Activated naive CD4-positive, alpha-beta T cell treated with anti-CD3 and anti-CD28 coated beads, Interleukin-2, amount 50 U/mL, for 72 hours (primary cell): Measurements from ENCODE around the gene NKIRAS1. TPM values are rescaled to one million over a fixed set of nuclear protein-coding genes. Genes with fewer than 3 reads are reported as not detected.
"Not testable (repeated sequence)": the region's sequence is repeated elsewhere in the genome, so short reads cannot be mapped to it uniquely, and the experiment has no call there.

Source experiments
- ATAC-seq, 2 donors: fragments of 150-1000 bp; cut with Tn5 transposase; 2 replicates each; pipeline ENCODE4 v1.10.0; 2021; ENCODE audit warnings: mild to moderate bottlenecking in 2 of 2, moderate library complexity in 2 of 2
- DNase-seq, 2 donors: peaks; one replicate each; pipeline ENCODE4 v3.0.0; 2021 to 2022; ENCODE audit warnings: low spot score in 2 of 2
- H3K27ac Mint-ChIP-seq, 2 donors: one replicate each; pipeline ENCODE4 v1.8.0; 2022; ENCODE audit warnings: mild to moderate bottlenecking in 2 of 2, mixed read lengths in 2 of 2
- H3K36me3 Mint-ChIP-seq, 2 donors: one replicate each; pipeline ENCODE4 v1.8.0; 2022; ENCODE audit warnings: mixed read lengths in 2 of 2
- H3K9me3 Mint-ChIP-seq, 2 donors: one replicate each; pipeline ENCODE4 v1.8.0; 2022; ENCODE audit warnings: mixed read lengths in 2 of 2
- total RNA-seq, 2 donors: library from RNA; stranded (reverse); gene quantifications; one replicate each; pipeline ENCODE4 v1.2.3, GENCODE V29; 2022

Gene NKIRAS1
- total RNA-seq, 2 donors from 2014 or later, result 2.4 to 7.4 TPM

GRCh38 chr3:23888617-23889228, 28.1 kb downstream of the NKIRAS1 start:
- DNase-seq (no peak), ATAC-seq (no peak)
- Mint-ChIP-seq H3K27ac (no peak overlapping the region), H3K9me3 (no peaks in the 10 kb centered on the region), H3K36me3 (no peaks in the 10 kb centered on the region)

- no peak for ATAC-seq
- no peak for DNase-seq
- H3K27ac Mint-ChIP-seq, result peak overlapping the region in 1 of 2 donors; percentile 80
- no peaks in the 10 kb centered on the region for H3K9me3 Mint-ChIP-seq
- H3K36me3 Mint-ChIP-seq, result peaks cover 8 to 10% of the 10 kb centered on the region in 2 donors
Measured at GRCh38 chr3:23886311-23886710, 30.5 kb downstream of the NKIRAS1 start.

GRCh38 chr3:23885210-23885609, 31.6 kb downstream of the NKIRAS1 start:
- H3K36me3 Mint-ChIP-seq, result peaks cover 8 to 12% of the 10 kb centered on the region in 2 donors
- H3K27ac Mint-ChIP-seq, result no peak overlapping the region
- ATAC-seq, result no peak
- H3K9me3 Mint-ChIP-seq, result no peaks in the 10 kb centered on the region
- DNase-seq, result no peak

- DNase-seq (no peak), ATAC-seq (no peak)
- H3K9me3 Mint-ChIP-seq, result no peaks in the 10 kb centered on the region
- H3K36me3 Mint-ChIP-seq, result peaks cover 8 to 15% of the 10 kb centered on the region in 2 donors
- no peak overlapping the region for H3K27ac Mint-ChIP-seq
Measured at GRCh38 chr3:23884481-23884880, 32.3 kb downstream of the NKIRAS1 start.

GRCh38 chr3:23882487-23882918, 34.3 kb downstream of the NKIRAS1 start:
- ATAC-seq, result no peak

GRCh38 chr3:23881993-23882392, 34.8 kb downstream of the NKIRAS1 start:
- H3K36me3 Mint-ChIP-seq, result peaks cover 8 to 21% of the 10 kb centered on the region in 2 donors
- not testable (repeated sequence) for DNase-seq, H3K9me3 Mint-ChIP-seq, H3K27ac Mint-ChIP-seq, ATAC-seq

More at GRCh38 chr3:23882487-23882918, 34.3 kb downstream of the NKIRAS1 start:
- DNase-seq, result no peak
- peaks cover 8 to 21% of the 10 kb centered on the region in 2 donors for H3K36me3 Mint-ChIP-seq
- H3K9me3 Mint-ChIP-seq, result no peaks in the 10 kb centered on the region
- H3K27ac Mint-ChIP-seq, result no peak overlapping the region

GRCh38 chr3:23880703-23881339, 36.0 kb downstream of the NKIRAS1 start:
- Mint-ChIP-seq H3K36me3 (peaks cover 8 to 21% of the 10 kb centered on the region in 2 donors), H3K27ac (no peak overlapping the region), H3K9me3 (no peaks in the 10 kb centered on the region)
- ATAC-seq (no peak), DNase-seq (no peak)

- no peak for ATAC-seq
- no peaks in the 10 kb centered on the region for H3K9me3 Mint-ChIP-seq
- DNase-seq, result no peak
Measured at GRCh38 chr3:23879485-23879884, 37.3 kb downstream of the NKIRAS1 start.

GRCh38 chr3:23877329-23877980, 39.3 kb downstream of the NKIRAS1 start:
- DNase-seq (no peak), ATAC-seq (no peak)
- Mint-ChIP-seq H3K36me3 (peaks cover 8 to 21% of the 10 kb centered on the region in 2 donors), H3K27ac (peak overlapping the region in 1 of 2 donors; percentile 32), H3K9me3 (no peaks in the 10 kb centered on the region)

More at GRCh38 chr3:23879485-23879884, 37.3 kb downstream of the NKIRAS1 start:
- Mint-ChIP-seq H3K27ac (peak overlapping the region in 1 of 2 donors; percentile 9), H3K36me3 (peaks cover 8 to 21% of the 10 kb centered on the region in 2 donors)

GRCh38 chr3:23876923-23877322, 39.9 kb downstream of the NKIRAS1 start:
- no peak for ATAC-seq

GRCh38 chr3:23875113-23875725, 41.6 kb downstream of the NKIRAS1 start:
- DNase-seq, result no peak
- no peak for ATAC-seq
- peaks cover 0 to 9% of the 10 kb centered on the region in 2 donors for H3K36me3 Mint-ChIP-seq
- H3K9me3 Mint-ChIP-seq, result no peaks in the 10 kb centered on the region
- peak overlapping the region in 1 of 2 donors; percentile 11 for H3K27ac Mint-ChIP-seq

More at GRCh38 chr3:23876923-23877322, 39.9 kb downstream of the NKIRAS1 start:
- Mint-ChIP-seq H3K9me3 (no peaks in the 10 kb centered on the region), H3K36me3 (peaks cover 4 to 17% of the 10 kb centered on the region in 2 donors), H3K27ac (no peak overlapping the region)
- DNase-seq, result no peak

GRCh38 chr3:23874359-23875112, 42.3 kb downstream of the NKIRAS1 start:
- Mint-ChIP-seq H3K27ac (peak overlapping the region in 1 of 2 donors; percentile 11), H3K36me3 (peaks cover 0 to 7% of the 10 kb centered on the region in 2 donors), H3K9me3 (no peaks in the 10 kb centered on the region)
- DNase-seq, result no peak
- ATAC-seq, result no peak

- ATAC-seq (no peak), DNase-seq (no peak)
- H3K9me3 Mint-ChIP-seq, result no peaks in the 10 kb centered on the region
- no peak overlapping the region for H3K27ac Mint-ChIP-seq
- peaks cover 0 to 1% of the 10 kb centered on the region in 2 donors for H3K36me3 Mint-ChIP-seq
Measured at GRCh38 chr3:23873941-23874340, 42.8 kb downstream of the NKIRAS1 start.

GRCh38 chr3:23872330-23872729, 44.5 kb downstream of the NKIRAS1 start:
- DNase-seq, result no peak
- Mint-ChIP-seq H3K36me3 (no peaks in the 10 kb centered on the region), H3K27ac (no peak overlapping the region), H3K9me3 (no peaks in the 10 kb centered on the region)
- no peak for ATAC-seq

GRCh38 chr3:23871361-23871760, 45.4 kb downstream of the NKIRAS1 start:
- DNase-seq, ATAC-seq, H3K9me3 Mint-ChIP-seq, H3K36me3 Mint-ChIP-seq, H3K27ac Mint-ChIP-seq: not testable (repeated sequence)

- not testable (repeated sequence) for DNase-seq, H3K36me3 Mint-ChIP-seq, ATAC-seq, H3K9me3 Mint-ChIP-seq, H3K27ac Mint-ChIP-seq
Measured at GRCh38 chr3:23870663-23871043, 46.1 kb downstream of the NKIRAS1 start.
